HuH-7 (cell line): ENCODE data around the gene CNTN4.

Source experiments
- DNase-seq: peaks from one replicate; pipeline ENCODE4 v3.0.0; 2011; ENCODE audit warnings: low spot score

The CNTN4 gene

DNA sequence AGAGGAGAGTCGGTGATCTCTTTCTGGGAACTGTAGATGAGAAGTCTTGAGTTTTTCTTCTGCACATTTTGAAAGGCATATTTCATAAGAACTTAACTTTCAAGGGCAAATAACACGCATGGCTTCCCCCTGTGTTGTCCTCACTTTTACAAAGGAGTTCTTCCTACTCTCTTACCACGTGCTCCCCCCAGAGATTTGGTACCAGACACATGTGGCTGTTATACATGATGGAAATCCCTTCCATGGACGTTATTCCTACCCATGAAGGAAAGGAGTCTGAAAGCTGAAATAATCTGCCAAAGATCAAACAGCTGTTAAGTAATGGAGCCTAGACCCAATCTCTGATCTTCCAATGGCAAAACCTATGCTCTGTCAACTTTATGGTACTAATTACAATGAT is 1007.1 kb downstream of the CNTN4 start:
- no peak for DNase-seq

DNA sequence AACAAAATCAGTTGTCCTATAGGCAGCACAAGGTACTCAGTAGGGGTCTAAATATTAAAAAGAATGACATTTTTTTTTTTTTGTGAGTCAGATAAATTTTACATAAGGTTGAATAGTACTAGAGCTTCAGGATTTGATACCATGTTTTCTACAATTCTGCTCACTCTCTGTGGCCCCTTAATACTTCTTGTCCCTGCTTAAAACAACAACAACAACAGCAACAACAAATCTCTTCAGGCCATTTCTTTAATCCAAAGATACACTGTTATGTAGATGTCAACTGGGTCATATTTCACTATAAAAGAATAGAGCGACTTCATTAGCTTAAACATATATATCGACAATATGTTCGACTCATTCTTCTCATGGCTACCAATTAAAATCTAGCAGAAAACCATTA is 1008.5 kb downstream of the CNTN4 start:
- DNase-seq, result no peak
